ENCODE results near the gene GNAI3.

DNA sequence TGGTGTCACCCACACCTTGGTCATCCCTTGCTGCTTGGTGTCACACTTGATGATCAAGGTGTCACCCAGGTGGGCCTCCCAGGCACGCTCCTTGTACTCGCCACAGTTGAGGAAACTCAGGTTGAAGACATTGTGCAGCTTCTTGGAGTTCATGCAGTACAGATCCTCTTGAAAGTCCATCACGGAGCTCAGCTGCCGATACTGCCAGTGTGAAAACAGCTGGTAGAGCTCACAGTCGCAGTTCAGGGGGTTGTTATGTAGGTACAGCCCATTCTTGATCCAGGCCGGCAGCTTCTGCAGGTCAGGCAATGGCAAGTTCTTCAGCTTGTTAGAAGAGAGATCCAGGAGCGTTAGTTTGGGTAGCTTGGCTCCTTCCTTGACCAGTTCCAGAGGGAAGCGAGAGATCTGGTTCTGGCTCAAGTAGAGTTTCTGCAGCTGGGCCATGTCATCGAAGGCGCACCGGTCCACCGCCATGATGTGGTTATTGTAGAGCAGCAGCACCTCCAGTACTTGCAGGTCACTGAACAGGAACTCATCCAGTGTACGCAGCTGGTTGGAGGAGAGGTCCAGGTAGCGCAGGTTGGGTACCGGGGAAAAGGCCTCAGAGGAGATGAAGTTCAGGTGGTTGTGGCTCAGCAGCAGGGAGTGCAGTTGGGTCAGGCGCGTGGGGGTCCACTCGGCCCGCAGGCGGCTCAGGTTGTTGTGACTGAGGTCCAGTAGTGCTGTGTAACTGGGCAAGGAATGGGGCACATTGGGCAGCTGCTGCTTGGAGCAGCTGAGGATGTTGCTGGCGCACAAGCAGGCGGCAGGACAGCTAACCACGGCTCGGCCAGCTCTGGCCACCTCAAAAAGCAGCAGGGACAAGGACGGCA lies 40.2 kb upstream of the GNAI3 start:
- no peak for TF ChIP-seq POLR2A (IDR thresholded peaks at IDR 0.05)
- TF ChIP-seq, protein P1, sequence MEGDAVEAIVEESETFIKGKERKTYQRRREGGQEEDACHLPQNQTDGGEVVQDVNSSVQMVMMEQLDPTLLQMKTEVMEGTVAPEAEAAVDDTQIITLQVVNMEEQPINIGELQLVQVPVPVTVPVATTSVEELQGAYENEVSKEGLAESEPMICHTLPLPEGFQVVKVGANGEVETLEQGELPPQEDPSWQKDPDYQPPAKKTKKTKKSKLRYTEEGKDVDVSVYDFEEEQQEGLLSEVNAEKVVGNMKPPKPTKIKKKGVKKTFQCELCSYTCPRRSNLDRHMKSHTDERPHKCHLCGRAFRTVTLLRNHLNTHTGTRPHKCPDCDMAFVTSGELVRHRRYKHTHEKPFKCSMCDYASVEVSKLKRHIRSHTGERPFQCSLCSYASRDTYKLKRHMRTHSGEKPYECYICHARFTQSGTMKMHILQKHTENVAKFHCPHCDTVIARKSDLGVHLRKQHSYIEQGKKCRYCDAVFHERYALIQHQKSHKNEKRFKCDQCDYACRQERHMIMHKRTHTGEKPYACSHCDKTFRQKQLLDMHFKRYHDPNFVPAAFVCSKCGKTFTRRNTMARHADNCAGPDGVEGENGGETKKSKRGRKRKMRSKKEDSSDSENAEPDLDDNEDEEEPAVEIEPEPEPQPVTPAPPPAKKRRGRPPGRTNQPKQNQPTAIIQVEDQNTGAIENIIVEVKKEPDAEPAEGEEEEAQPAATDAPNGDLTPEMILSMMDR (IDR thresholded peaks at IDR 0.05), result no peak

Data from body of pancreas (tissue), 4 donors.